ENCODE data around the gene ATP5PO. TPM values are rescaled to one million over a fixed set of nuclear protein-coding genes. Genes with fewer than 3 reads are reported as not detected.

Gene ATP5PO
- total RNA-seq, 1 donor from 2014 or later: 168 TPM

DNA sequence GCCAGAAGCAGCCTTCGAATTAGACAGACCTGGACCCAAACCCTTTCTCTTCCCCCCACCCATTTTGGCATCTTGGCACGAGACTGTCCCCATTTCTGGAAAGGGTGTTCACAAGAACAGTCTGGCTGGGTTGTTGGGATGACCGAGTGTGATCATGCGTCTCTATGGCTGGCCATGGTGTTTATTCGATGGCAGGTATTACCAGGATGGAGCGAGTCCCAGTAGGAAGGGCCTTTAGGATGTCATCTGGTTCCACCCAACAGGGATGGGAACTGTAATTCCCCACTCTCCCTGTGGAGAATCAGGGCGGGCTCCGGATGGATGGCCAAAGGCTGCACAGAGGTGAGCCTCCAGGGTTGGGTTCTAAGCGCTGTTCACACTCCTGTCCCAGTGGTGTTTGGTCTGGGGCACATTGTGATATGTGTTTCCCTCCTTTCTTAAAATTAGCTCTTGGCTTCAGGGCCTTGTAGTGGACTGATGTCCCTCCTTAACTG is 33.4 kb upstream of the ATP5PO start:
- Mint-ChIP-seq H3K27me3 (ENCODE audit: insufficient read depth) (peaks cover 4% of the 10 kb centered on the region), H3K36me3 (ENCODE audit: low read depth) (peaks cover 40% of the 10 kb centered on the region), H3K9me3 (peaks cover 12% of the 10 kb centered on the region), H3K4me1 (ENCODE audit: low read depth) (peaks cover 77% of the 10 kb centered on the region), H3K27ac (peak overlapping the region; percentile 97), H3K4me3 (peak overlapping the region; percentile 78)
- intact Hi-C loops (cut with micrococcal nuclease): loop anchor here (1.0 to 10.0 kb wide), 5 partner anchors 26 to 1016 kb away; no protein-coding TSS in a partner anchor
- no peak for DNase-seq (ENCODE audit: low spot score)

DNA sequence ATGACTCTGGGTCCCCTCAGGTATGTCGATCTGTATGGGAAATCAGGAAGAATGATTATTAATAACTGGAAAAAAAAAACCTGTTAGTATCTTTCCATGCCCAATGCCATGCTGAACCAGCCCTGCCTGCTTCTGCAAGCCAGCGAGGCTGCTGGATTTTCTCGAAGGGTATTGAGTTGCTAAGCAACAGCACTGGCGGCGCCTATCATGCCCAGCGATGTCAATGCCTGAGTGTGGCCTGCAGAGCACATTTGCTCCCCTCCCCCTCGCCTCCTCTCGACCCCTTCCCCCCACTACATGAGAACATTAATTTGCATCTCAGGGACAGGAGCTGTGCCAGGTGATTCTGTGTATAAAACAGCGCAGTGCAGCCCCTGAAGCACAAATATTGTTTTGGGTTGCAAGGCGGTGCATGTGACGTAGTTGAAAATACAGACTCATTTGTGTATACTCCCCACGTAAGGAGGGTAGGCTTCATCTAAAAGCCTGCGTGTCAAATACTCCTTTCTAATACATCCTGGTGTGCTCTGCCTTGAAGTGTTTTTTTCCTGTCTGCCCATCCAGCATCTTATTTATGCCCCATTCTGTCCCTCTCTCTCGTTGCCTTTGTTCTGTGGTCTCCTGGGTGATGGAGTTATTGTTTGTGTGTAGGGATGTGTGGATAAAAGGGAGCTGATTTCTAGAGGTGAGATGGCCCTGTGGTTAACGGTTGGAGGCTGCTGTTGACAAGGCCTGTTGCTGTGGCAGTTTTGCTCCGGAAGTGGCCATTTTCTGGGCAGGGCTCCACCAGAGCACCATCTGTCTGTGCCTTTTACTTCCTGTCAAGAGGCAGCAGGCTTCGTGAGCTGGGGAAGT is 32.7 kb upstream of the ATP5PO start:
- Mint-ChIP-seq H3K4me3 (peak overlapping the region; percentile 65), H3K27me3 (ENCODE audit: insufficient read depth) (peaks cover 4% of the 10 kb centered on the region), H3K36me3 (ENCODE audit: low read depth) (peaks cover 45% of the 10 kb centered on the region), H3K27ac (peak overlapping the region; percentile 97), H3K4me1 (ENCODE audit: low read depth) (peaks cover 77% of the 10 kb centered on the region), H3K9me3 (peaks cover 13% of the 10 kb centered on the region)
- intact Hi-C loops (cut with micrococcal nuclease): loop anchor here (1.0 to 10.0 kb wide), 4 partner anchors 27 to 1016 kb away; no protein-coding TSS in a partner anchor
- DNase-seq (ENCODE audit: low spot score): peak; percentile 87

DNA sequence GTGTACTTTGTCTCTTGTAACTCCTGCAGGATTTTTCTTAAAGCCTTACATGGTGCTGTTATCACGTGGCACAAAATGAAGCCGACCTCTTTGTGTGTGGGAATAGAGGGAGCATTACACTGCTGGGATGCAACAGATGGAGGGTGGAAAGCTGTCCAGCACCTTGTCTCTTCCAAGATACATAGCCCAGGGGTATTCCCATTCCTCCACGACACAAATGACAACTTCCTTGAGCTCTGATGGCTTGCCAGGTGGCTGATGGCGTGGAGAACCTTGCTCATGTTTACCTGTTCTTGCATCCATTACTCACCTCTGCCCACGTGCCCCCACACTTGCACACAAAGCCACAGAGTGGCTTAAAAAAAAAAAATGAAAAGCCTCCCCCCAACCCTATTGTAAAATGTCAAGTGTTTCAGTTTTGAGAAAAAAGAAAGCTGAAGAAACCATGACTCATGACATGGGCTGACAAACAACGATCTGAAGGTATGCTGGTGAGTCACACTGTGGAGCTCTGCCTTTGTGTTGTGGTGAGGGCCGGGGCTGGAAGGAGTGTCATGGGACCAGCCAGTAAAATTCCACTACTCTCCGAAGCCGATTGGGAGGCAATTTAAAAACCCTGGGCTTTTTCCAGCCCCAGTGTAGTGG is 32.0 kb upstream of the ATP5PO start:
- Mint-ChIP-seq H3K9me3 (peaks cover 16% of the 10 kb centered on the region), H3K36me3 (ENCODE audit: low read depth) (peaks cover 47% of the 10 kb centered on the region), H3K4me1 (ENCODE audit: low read depth) (peaks cover 77% of the 10 kb centered on the region), H3K27ac (peak overlapping the region; percentile 97), H3K27me3 (ENCODE audit: insufficient read depth) (peaks cover 4% of the 10 kb centered on the region), H3K4me3 (peak overlapping the region; percentile 65)
- intact Hi-C loops (cut with micrococcal nuclease): loop anchor here (1.0 to 10.0 kb wide), 8 partner anchors 11 to 1017 kb away; partner anchors contain the start of gene ATP5PO
- peak; percentile 85 for DNase-seq (ENCODE audit: low spot score)

DNA sequence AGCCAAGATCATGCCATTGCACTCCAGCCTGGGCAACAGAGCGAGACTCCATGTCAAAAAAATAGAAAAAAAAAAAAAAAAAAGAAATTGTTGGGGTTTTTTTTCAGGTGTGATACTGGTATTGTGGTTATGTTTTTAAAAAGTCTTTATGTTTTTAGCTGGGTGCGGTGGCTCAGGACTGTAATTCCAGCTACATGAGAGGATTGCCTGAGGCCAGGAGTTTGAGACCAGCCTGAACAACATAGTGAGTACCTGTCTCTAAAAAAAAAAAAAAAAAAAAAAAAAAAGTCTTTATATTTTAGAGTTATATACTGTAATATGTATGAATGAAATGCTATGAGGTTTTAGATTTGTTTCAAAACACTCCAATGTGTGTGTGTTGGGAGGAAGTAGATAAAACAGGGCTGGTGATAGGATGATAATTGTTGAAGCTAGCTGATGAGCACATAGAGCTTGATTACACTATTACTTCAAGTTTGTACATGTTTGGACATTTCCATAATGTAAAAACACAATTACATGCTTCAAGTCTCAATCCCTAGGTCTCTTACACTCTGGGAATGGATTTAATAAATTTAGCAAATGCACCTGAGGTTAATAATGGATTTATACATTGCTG is 30.2 kb upstream of the ATP5PO start:
- no peak for DNase-seq (ENCODE audit: low spot score)
- H3K36me3 Mint-ChIP-seq (ENCODE audit: low read depth): peaks cover 50% of the 10 kb centered on the region
- intact Hi-C loops (cut with micrococcal nuclease): loop anchor here (2.0 to 10.0 kb wide), 2 partner anchors 13 to 1019 kb away; no protein-coding TSS in a partner anchor
- peaks cover 19% of the 10 kb centered on the region for H3K9me3 Mint-ChIP-seq
- peaks cover 74% of the 10 kb centered on the region for H3K4me1 Mint-ChIP-seq (ENCODE audit: low read depth)
- H3K4me3 Mint-ChIP-seq: no peak overlapping the region
- peak overlapping the region; percentile 97 for H3K27ac Mint-ChIP-seq
- H3K27me3 Mint-ChIP-seq (ENCODE audit: insufficient read depth): peaks cover 4% of the 10 kb centered on the region

DNA sequence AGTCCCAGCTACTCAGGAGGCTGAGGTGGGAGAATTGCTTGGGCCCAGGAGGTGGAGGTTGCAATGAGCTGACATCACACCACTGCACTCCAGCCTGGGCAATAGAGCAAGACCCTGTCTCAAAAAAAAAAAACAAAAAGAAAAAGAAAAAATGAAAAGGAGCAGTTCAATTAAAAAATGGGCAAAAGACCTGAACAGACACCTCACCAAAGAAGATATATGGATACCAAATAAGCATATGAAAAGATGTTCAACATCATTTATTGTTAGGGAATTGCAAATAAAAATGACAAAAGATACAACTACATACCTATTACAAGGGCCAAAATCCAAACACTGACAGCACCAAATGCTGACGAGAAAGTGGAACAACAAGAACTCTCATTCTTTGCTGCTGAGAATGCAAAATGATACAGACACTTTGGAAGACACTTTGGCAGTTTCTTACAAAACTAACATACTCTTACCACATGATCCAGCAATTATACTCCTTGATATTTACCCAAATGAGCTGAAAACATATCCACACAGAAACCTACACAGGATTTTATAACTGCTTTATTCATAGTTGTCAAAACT is 28.7 kb upstream of the ATP5PO start:
- Mint-ChIP-seq H3K27me3 (ENCODE audit: insufficient read depth) (peaks cover 4% of the 10 kb centered on the region), H3K36me3 (ENCODE audit: low read depth) (peaks cover 53% of the 10 kb centered on the region), H3K4me3 (no peak overlapping the region), H3K4me1 (ENCODE audit: low read depth) (peaks cover 72% of the 10 kb centered on the region), H3K27ac (peak overlapping the region; percentile 3), H3K9me3 (peaks cover 22% of the 10 kb centered on the region)
- intact Hi-C loops (cut with micrococcal nuclease): loop anchor here (10.0 kb wide), 1 partner anchor 1021 kb away; no protein-coding TSS in a partner anchor
- no peak for DNase-seq (ENCODE audit: low spot score)

DNA sequence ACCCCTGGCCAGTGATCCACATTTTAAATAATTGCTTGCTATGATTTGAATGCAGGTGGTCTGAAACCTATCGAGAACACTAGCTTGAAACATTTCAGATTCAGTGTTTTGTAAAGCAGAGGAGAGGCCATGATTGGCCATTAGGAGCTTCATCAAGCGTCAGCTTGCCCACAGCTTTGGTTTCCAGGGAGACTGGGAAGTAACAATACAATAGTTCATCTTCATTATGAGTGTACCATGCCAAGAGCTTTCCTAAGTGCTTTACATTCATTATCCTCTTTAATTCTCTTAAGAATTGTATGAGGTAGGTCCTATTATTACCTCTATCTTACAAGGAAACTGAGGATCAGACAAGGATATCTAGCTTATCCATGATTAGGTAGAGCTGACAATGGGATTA is 27.7 kb upstream of the ATP5PO start:
- DNase-seq (ENCODE audit: low spot score): no peak
- peaks cover 4% of the 10 kb centered on the region for H3K27me3 Mint-ChIP-seq (ENCODE audit: insufficient read depth)
- H3K4me1 Mint-ChIP-seq (ENCODE audit: low read depth): peaks cover 72% of the 10 kb centered on the region
- intact Hi-C loops (cut with micrococcal nuclease): loop anchor here (10.0 kb wide), 1 partner anchor 1022 kb away; no protein-coding TSS in a partner anchor
- H3K4me3 Mint-ChIP-seq: no peak overlapping the region
- peaks cover 22% of the 10 kb centered on the region for H3K9me3 Mint-ChIP-seq
- no peak overlapping the region for H3K27ac Mint-ChIP-seq
- peaks cover 58% of the 10 kb centered on the region for H3K36me3 Mint-ChIP-seq (ENCODE audit: low read depth)

DNA sequence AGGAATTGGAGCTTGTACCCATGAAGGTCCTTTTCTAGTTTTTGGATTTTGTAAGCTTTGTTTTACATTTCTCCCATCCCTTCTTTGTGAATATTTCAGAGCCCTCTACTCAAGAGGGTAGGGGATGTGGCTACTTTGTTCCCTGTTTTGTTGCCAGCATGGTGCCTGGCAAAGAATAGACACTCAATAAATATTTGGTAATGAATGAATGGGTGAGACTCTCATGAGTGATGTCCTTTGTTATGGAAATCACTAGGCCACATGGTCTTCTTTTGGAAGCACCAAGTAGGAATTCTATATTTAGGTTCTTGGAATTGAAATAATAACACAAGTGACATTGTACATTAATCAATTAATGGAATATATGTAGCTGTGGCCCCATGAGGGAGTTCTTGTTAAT is 26.8 kb upstream of the ATP5PO start:
- Mint-ChIP-seq H3K27ac (no peak overlapping the region), H3K9me3 (peaks cover 22% of the 10 kb centered on the region), H3K4me1 (ENCODE audit: low read depth) (peaks cover 72% of the 10 kb centered on the region), H3K27me3 (ENCODE audit: insufficient read depth) (no peaks in the 10 kb centered on the region), H3K4me3 (no peak overlapping the region), H3K36me3 (ENCODE audit: low read depth) (peaks cover 56% of the 10 kb centered on the region)
- intact Hi-C loops (cut with micrococcal nuclease): loop anchor here (10.0 kb wide), 1 partner anchor 1022 kb away; no protein-coding TSS in a partner anchor
- DNase-seq (ENCODE audit: low spot score): no peak

DNA sequence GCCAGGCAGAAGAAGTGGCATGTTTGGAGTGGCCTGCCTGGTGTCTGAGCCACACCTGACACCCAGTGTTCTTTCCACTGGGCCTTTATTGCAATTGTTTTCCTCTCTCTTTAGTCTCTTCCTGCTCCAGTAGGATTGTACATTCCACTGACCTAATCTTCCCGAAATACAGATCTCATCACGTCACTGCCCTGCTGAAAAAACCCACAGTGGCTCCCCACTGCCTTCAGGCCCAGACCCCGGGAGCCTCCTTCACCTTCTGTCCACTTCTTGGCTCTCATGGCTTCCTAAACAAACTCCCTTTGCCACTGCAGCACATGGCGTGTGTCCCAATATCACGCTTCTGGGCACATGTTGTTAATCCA is 25.3 kb upstream of the ATP5PO start:
- Mint-ChIP-seq H3K36me3 (ENCODE audit: low read depth) (peaks cover 48% of the 10 kb centered on the region), H3K9me3 (peaks cover 22% of the 10 kb centered on the region), H3K27ac (peak overlapping the region; percentile 10), H3K4me1 (ENCODE audit: low read depth) (peaks cover 72% of the 10 kb centered on the region), H3K27me3 (ENCODE audit: insufficient read depth) (no peaks in the 10 kb centered on the region), H3K4me3 (no peak overlapping the region)
- intact Hi-C loops (cut with micrococcal nuclease): loop anchor here (10.0 kb wide), 1 partner anchor 1024 kb away; no protein-coding TSS in a partner anchor
- no peak for DNase-seq (ENCODE audit: low spot score)

DNA sequence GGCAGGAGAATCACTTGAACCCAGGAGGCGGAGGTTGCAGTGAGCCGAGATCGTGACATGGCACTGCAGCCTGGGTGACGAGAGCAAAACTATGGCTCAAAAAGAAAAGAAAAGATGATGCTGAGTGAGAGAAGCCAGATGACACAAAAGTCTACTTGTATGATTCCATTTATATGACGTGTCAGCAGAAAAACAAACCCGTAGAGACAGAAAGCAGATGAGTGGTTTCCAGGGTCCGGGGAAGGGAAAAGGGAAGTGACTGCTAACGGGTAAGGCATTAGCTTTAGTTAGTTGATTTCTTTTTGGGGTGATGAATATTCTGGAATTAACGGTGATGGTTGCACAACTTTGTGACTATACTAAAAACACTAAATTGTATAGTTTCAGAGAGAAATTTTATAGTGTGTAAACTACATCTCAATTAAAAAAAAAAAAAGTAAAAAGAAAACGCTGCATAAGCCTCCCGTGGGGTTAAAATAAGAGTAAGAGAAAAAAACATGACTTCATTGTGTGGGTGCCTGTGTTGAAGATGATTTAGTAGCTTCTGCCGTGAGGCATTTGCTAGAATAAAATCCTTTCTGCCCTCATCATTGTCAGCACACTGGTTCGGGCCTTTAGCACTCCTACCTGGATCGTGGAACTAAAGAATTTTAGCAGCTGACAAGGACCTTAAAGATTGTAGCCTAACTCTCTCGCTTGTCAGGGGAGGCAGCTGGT is 24.7 kb upstream of the ATP5PO start:
- DNase-seq (ENCODE audit: low spot score): no peak
- H3K36me3 Mint-ChIP-seq (ENCODE audit: low read depth): peaks cover 48% of the 10 kb centered on the region
- intact Hi-C loops (cut with micrococcal nuclease): loop anchor here (10.0 kb wide), 1 partner anchor 1024 kb away; no protein-coding TSS in a partner anchor
- H3K9me3 Mint-ChIP-seq: peaks cover 22% of the 10 kb centered on the region
- H3K27me3 Mint-ChIP-seq (ENCODE audit: insufficient read depth): no peaks in the 10 kb centered on the region
- peaks cover 75% of the 10 kb centered on the region for H3K4me1 Mint-ChIP-seq (ENCODE audit: low read depth)
- no peak overlapping the region for H3K4me3 Mint-ChIP-seq
- H3K27ac Mint-ChIP-seq: peak overlapping the region; percentile 10

DNA sequence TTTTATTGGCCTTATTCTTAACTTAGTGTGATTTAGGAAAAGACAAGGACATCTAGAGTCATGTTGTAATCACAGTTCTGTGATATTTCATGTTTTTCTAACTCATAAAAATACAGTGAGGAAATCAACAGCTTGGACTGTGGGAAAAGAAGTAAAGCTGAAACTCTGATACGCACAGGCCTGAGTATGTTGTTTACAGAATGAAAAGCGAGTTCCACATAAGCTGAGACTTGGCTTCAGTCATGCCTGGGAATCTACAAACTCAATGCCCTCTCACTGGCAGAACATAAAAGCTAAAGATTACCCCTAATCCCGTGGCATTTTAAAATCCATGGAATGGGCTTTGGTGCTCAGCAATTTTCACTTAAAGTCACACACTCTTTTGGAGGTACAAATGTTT is 23.6 kb upstream of the ATP5PO start:
- DNase-seq (ENCODE audit: low spot score): no peak
- Mint-ChIP-seq H3K4me3 (no peak overlapping the region), H3K4me1 (ENCODE audit: low read depth) (peaks cover 73% of the 10 kb centered on the region), H3K9me3 (peaks cover 13% of the 10 kb centered on the region), H3K36me3 (ENCODE audit: low read depth) (peaks cover 44% of the 10 kb centered on the region), H3K27me3 (ENCODE audit: insufficient read depth) (no peaks in the 10 kb centered on the region), H3K27ac (no peak overlapping the region)
- intact Hi-C loops (cut with micrococcal nuclease): loop anchor here (5.0 kb wide), 1 partner anchor 38 kb away; no protein-coding TSS in a partner anchor

DNA sequence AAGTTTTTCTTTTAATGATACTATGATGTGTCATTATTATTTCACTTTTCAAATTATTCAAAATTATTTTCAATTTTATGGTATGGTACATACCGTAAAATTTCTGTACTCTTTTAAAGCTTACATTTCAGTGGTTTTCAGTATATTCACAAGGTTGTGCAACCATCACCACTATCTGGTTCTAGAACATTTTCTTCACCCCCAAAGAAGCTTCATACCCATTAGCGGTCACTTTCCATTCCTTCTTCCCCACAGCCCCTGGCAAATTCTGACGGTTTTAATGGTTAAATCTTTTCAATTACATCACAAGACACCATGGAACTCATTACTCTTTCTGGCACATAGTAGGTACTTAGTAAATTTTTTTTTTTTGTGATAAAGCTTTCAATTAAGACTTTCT is 22.8 kb upstream of the ATP5PO start:
- peak overlapping the region; percentile 93 for H3K27ac Mint-ChIP-seq
- peaks cover 72% of the 10 kb centered on the region for H3K4me1 Mint-ChIP-seq (ENCODE audit: low read depth)
- DNase-seq (ENCODE audit: low spot score): no peak
- peaks cover 37% of the 10 kb centered on the region for H3K36me3 Mint-ChIP-seq (ENCODE audit: low read depth)
- H3K9me3 Mint-ChIP-seq: peaks cover 10% of the 10 kb centered on the region
- H3K4me3 Mint-ChIP-seq: no peak overlapping the region
- H3K27me3 Mint-ChIP-seq (ENCODE audit: insufficient read depth): no peaks in the 10 kb centered on the region
- intact Hi-C loops (cut with micrococcal nuclease): loop anchor here (5.0 kb wide), 1 partner anchor 39 kb away; no protein-coding TSS in a partner anchor
